GM21423 (cell line): ENCODE results near the gene DCP2.
A peak's percentile ranks its signal among the peaks of the same experiment; 100 is the strongest.

ENCODE experiments used
- ATAC-seq: cut with Tn5 transposase; IDR thresholded peaks from one replicate; pipeline ENCODE4 v1.9.1; 2021; ENCODE audit warnings: mild to moderate bottlenecking, moderate library complexity; ENCODE audit not compliant: unreplicated experiment

DCP2 gene

GRCh38 chr5:113042491-113043243, 66.1 kb downstream of the DCP2 start:
- ATAC-seq, result no peak

- no peak for ATAC-seq
Observed at GRCh38 chr5:113043491-113043931, 66.9 kb downstream of the DCP2 start.

- no peak for ATAC-seq
Observed at GRCh38 chr5:113044776-113045465, 68.3 kb downstream of the DCP2 start.

- ATAC-seq, result no peak
Observed at GRCh38 chr5:113047234-113047633, 70.6 kb downstream of the DCP2 start.

- ATAC-seq, result peak; percentile 74
Observed at GRCh38 chr5:113047733-113048652, 71.4 kb downstream of the DCP2 start.

GRCh38 chr5:113048931-113049330, 72.3 kb downstream of the DCP2 start:
- ATAC-seq, result no peak

- ATAC-seq, result no peak
Observed at GRCh38 chr5:113050721-113051382, 74.3 kb downstream of the DCP2 start.

- ATAC-seq, result no peak
Observed at GRCh38 chr5:113052041-113052795, 75.6 kb downstream of the DCP2 start.

- no peak for ATAC-seq
Observed at GRCh38 chr5:113053511-113053995, 77.0 kb downstream of the DCP2 start.

- no peak for ATAC-seq
Observed at GRCh38 chr5:113054899-113055298, 78.3 kb downstream of the DCP2 start.

- no peak for ATAC-seq
Observed at GRCh38 chr5:113056988-113057387, 80.4 kb downstream of the DCP2 start.

GRCh38 chr5:113057557-113057984, 81.0 kb downstream of the DCP2 start:
- ATAC-seq, result no peak

- ATAC-seq, result no peak
Observed at GRCh38 chr5:113058269-113058668, 81.7 kb downstream of the DCP2 start.

GRCh38 chr5:113058706-113059226, 82.2 kb downstream of the DCP2 start:
- ATAC-seq, result no peak

GRCh38 chr5:113059232-113060040, 82.8 kb downstream of the DCP2 start:
- ATAC-seq, result no peak

GRCh38 chr5:113060408-113061025, 83.9 kb downstream of the DCP2 start:
- ATAC-seq, result no peak

GRCh38 chr5:113061846-113062780, 85.5 kb downstream of the DCP2 start:
- ATAC-seq, result no peak
